HG03196 (cell line): ENCODE measurements around the gene UVSSA.

Source experiments
- ATAC-seq: cut with Tn5 transposase; IDR thresholded peaks from one replicate; pipeline ENCODE4 v1.9.1; 2021; ENCODE audit not compliant: unreplicated experiment

UVSSA gene

GRCh38 chr4:1373892-1374705 lies 27.1 kb downstream of the UVSSA start:
- ATAC-seq = no peak

DNA sequence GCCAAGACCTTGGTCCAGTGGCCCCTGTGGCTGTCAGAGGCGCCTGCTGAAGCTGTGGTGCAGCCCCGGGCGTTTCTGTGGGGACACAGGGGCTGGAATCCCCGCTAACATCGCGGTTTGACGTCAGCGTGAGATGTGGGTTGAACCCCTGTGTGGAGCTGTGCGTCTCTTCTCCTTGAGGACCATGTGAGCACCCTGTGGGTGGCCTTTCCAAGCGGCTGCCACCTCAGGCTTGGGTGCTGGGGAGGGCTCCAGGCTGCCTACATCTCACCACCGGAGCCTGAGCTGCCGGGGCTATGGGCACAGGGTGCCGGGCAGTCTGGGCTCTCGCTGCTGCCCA lies 27.7 kb downstream of the UVSSA start:
- no peak for ATAC-seq

DNA sequence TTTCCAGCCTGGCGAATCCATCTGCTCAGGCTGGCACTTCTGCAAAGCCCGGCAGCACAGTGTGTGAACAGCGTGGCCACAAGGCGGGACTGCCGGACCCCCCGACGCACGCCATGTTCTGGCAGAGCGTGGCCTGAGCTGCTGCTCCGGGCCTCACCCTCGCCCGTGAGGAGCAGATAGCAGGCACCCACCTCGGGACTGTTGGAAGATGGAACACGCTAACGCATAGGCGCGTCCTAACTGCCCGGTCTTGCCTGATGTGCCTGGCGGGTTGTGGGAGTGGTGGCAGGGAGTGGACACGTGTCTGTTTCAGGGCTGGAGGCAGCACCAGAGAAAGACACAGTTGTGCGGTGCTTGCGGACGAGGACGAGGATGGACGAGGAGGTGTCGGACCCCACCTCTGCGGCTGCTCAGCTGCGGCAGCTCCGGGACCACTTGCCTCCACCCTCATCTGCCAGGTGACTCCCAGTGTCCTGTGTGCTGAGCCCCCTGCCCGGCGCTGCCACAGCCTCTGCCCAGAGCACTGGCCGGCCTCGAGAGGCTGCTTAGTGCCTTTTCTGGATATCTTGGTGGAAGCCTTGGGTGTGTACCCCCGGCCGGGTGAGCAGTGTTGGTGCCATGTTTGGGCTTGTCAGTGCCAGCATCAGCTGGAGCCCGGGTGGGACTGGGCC lies 28.2 kb downstream of the UVSSA start:
- no peak for ATAC-seq

GRCh38 chr4:1375761-1376322 lies 28.8 kb downstream of the UVSSA start:
- ATAC-seq = no peak

- no peak for ATAC-seq
Measured at GRCh38 chr4:1376391-1376840, 29.4 kb downstream of the UVSSA start.

DNA sequence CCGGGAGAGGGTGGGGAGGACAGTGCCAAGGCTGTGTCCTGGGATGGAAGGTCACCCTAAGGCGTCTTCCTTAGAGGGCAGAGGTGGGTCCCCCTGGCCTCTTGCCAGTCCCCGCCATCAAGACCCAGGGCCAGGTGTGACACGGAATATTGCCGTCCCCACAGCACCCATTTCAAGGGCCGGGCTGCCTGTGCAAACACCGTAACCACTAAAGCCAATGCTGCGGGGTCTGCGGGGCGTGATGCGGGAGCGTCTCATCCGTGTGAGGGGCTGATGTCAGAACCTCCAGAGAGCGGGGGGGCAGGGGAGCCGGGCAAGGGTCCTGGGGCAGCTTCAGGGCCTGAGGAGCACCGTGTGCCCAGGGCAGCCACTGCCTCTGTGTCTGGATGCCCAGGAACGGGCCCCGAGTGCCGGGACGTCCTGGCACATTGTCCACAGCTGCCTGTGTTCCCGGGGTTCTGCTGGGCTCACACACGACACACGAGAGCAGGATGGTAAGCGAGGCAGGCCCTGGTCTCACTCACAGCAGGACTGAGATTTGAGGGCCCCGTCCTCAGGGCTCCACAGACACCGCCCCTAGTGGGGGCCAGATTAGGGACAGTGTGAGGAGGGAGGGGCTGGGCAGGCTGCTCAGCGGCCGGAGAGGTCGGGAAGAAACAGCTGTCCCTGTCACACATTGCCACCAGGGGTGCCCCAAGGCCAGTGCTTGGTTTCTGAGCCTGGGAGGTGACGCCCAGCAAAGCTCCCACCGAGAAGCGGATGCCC lies 30.0 kb downstream of the UVSSA start:
- ATAC-seq = no peak

- no peak for ATAC-seq
Measured at GRCh38 chr4:1377606-1378261, 30.7 kb downstream of the UVSSA start.

- no peak for ATAC-seq
Measured at GRCh38 chr4:1378559-1379231, 31.7 kb downstream of the UVSSA start.

DNA sequence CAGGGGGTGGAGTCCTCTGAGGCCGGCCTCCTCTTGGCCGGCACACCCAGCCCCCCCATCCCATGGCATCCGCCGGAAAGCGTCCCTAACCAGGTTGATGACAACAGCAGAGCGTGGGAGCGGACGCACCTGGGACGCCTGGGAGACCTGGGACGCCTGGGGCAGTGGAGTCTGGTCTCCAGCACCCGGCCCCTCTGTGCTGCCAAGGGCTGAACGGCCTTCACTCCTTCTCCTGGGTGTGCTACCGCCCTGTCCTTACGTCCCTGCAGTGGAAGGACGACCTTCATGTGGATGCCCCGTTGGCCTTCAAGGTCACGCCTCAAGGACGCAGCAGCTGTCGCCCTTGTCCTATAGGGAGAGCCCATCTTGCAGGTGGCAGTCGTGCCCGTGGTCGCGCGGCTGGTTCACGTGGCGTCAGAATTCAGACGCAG lies 32.4 kb downstream of the UVSSA start:
- ATAC-seq = no peak

DNA sequence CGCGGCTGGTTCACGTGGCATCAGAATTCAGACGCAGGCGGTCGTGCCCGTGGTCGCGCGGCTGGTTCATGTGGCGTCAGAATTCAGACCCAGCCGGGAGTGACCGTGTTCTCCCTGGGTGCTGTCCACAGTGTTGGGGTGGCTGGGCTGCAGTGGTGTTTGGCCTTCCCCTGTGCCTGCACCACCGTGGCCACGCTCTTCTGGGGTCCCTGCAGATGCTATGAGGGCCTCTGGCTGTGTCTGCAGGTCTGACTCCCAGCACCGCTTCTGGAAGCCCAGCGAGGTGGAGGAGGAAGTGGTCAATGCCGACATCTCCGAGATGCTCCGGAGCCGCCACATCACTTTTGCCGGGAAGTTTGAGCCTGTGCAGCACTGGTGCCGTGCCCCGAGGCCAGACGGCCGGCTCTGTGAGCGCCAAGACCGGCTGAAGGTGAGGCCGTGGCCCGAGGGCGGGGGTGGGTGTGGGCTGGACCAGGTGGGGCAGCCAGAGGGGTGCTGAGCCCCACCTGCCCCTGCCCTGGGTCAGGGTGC lies 32.9 kb downstream of the UVSSA start:
- ATAC-seq = no peak

DNA sequence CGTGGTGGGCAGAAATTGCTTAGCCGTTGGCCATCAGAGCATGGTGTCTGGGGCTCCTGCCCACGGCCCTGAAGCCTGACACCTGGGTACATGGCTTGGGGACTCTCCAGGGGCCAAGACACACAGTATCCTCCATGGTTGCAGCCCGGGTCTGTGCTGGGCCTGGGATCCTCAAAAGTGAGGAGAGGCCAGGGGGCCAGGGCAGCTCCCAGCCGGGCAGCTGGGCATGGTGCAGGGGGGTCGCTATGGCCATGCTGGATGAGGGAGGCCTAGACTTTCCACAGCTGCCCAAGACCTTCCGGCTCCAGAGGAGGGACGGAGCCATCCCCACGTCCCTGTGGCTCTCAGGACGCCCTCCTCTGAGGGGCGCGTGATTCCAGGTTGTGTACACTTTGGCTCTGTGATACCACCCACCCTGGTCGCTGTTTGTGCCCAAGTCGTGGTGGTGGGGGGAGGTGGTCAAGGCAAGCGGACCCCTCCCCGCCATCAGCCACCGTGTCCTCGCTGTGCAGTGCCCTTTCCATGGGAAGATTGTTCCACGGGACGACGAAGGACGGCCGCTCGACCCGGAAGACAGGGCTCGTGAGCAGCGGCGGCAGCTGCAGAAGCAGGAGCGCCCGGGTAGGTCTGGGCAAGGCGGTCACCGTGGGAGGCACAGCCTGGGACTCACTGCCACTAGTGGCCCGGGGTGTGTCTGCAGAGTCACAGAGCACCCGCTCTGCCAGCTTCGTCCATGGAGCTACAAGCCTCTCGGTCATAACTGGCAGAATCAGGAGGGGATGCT lies 33.6 kb downstream of the UVSSA start:
- no peak for ATAC-seq

DNA sequence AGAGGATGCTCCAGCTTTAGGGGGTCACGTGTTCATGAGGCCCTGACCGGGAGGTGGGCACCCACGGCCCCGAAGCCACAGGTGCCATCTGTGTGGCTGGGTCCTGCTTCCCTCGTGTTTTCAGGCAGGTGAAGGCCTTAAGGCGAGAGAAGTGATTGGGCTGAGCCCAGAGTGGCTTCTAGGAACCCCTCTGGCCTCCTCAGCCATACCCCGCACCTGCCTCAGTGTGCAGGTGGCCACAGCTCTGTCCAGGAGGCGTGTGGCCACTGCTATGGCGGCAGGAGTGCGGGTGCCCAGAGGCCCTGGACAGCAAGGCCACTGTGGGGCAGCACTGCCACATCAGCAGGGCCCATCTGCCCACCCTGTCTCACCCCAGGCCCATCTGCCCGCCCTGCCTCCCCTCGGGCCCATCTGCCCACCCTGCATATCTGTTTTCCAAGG lies 34.2 kb downstream of the UVSSA start:
- ATAC-seq = no peak

GRCh38 chr4:1381944-1382541 lies 35.0 kb downstream of the UVSSA start:
- no peak for ATAC-seq

DNA sequence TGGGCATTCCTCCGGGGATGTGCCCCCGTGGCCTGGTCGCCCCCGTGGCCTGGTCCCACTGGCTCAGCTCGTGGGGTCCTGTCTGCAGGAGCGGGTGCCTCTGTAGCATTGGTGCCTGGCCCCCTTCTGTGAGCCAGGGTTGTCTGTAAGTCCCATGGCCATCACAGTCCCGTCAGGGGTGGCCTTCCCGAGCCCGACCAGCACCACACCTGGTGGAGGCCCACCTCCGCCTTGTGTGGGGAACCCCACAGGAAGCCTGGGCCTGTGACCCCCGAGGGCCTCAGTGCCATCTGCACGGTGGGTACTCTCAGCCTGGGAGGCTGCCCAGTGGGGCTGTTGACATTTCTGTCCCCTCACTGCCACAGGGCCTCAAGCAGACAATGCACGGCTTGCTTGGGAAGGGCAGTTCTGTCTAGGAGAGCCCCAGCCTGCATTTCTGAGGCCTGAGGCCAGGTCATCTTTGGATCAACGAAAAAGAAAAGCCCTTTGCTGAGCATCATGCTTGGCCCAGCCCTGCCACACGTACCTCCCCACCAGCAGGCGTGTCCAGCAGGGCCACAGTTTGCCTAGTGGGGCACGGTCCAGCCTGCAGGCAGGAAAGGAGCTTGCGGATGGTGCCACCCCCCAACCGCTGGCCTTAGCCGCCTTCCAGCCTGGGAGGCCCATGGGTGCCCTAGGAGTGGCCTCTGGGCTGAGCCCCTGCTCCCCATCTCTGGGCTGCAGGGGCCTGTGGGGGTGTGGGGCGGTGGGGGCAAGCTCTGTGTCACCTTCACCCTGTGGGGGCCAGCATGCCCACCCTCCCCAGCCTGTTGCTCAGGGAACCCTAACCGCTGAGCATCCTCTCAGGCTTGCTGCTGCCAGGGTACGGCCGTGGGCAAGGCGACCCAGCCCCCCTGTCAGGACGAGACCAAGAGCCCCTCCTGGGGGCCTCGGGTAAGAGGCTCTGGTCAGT lies 36.0 kb downstream of the UVSSA start:
- no peak for ATAC-seq

GRCh38 chr4:1383728-1384591 lies 37.0 kb downstream of the UVSSA start:
- ATAC-seq = no peak

GRCh38 chr4:1384675-1385372 lies 37.8 kb downstream of the UVSSA start:
- ATAC-seq = no peak
